Osteoblast (primary cell): ENCODE data around the gene PXMP4. TPM values are rescaled to one million over a fixed set of nuclear protein-coding genes. Genes with fewer than 3 reads are reported as not detected.

ENCODE experiments used
- DNase-seq: peaks from one replicate; pipeline ENCODE4 v3.0.0; 2011; ENCODE audit warnings: low spot score, mixed read lengths; ENCODE audit not compliant: insufficient read length; ENCODE audit errors: missing footprints
- H2AFZ ChIP-seq: 2 replicates; pipeline ENCODE4 v1.6.0; 2011; ENCODE audit warnings: mild to moderate bottlenecking, low read length
- H3K27ac ChIP-seq: 2 replicates; pipeline ENCODE4 v1.5.1; 2011; ENCODE audit warnings: mild to moderate bottlenecking, low read depth, low read length, moderate library complexity
- H3K27me3 ChIP-seq: 2 replicates; pipeline ENCODE4 v1.6.0; 2012; ENCODE audit warnings: mild to moderate bottlenecking, control low read depth, inconsistent platforms, low read length, moderate library complexity; ENCODE audit not compliant: insufficient read depth
- H3K36me3 ChIP-seq: 2 replicates; pipeline ENCODE4 v1.5.1; 2011; ENCODE audit warnings: mild to moderate bottlenecking, low read length, control low read depth, moderate library complexity; ENCODE audit not compliant: insufficient read depth
- H3K4me1 ChIP-seq: 2 replicates; pipeline ENCODE4 v1.5.1; 2011; ENCODE audit warnings: mild to moderate bottlenecking, low read length, control low read depth, moderate library complexity; ENCODE audit not compliant: insufficient read depth
- H3K4me2 ChIP-seq: 2 replicates; pipeline ENCODE4 v1.6.0; 2011; ENCODE audit warnings: mild to moderate bottlenecking, low read length; ENCODE audit not compliant: insufficient read depth
- H3K4me3 ChIP-seq: fragments of 200-600 bp; sonication (generic); 3 replicates; pipeline ENCODE4 v1.5.1; 2012; ENCODE audit warnings: mild to moderate bottlenecking, low read length, inconsistent platforms; ENCODE audit not compliant: insufficient read depth
- H3K79me2 ChIP-seq: 2 replicates; pipeline ENCODE4 v1.6.0; 2012; ENCODE audit warnings: mild to moderate bottlenecking, low read length, control low read depth, inconsistent platforms; ENCODE audit not compliant: insufficient read depth
- H3K9me3 ChIP-seq: 2 replicates; pipeline ENCODE4 v1.5.1; 2011; ENCODE audit warnings: low read depth, low read length, control low read depth
- H4K20me1 ChIP-seq: 2 replicates; pipeline ENCODE4 v1.6.0; 2012; ENCODE audit warnings: mild to moderate bottlenecking, low read length, control low read depth; ENCODE audit not compliant: insufficient read depth
- CTCF ChIP-seq: IDR thresholded peaks from 2 replicates; pipeline ENCODE4 v1.5.1; 2011; ENCODE audit warnings: mild to moderate bottlenecking, low read depth, low read length, moderate library complexity; ENCODE audit errors: extremely low read depth
- total RNA-seq: library from RNA; depleted of rRNA; stranded (reverse); fragments of >200 nt; gene quantifications from 2 replicates; pipeline ENCODE4 v1.2.3, GENCODE V29; 2012

The PXMP4 gene
- total RNA-seq, 1 donor, result 5.1 TPM

- Histone ChIP-seq H4K20me1 (peaks cover 3% of the 10 kb centered on the region), H3K27me3 (no peaks in the 10 kb centered on the region), H3K79me2 (no peaks in the 10 kb centered on the region), H3K4me3 (no peak overlapping the region), H3K36me3 (peaks cover 5% of the 10 kb centered on the region), H3K4me1 (peaks cover 5% of the 10 kb centered on the region), H3K27ac (no peak overlapping the region), H3K9me3 (no peaks in the 10 kb centered on the region), H2AFZ (no peak overlapping the region), H3K4me2 (no peak overlapping the region)
- no peak for TF ChIP-seq CTCF
- peak; percentile 75 for DNase-seq
These were observed 63.1 kb downstream of the PXMP4 start for GRCh38 chr20:33656783-33657703.

DNA sequence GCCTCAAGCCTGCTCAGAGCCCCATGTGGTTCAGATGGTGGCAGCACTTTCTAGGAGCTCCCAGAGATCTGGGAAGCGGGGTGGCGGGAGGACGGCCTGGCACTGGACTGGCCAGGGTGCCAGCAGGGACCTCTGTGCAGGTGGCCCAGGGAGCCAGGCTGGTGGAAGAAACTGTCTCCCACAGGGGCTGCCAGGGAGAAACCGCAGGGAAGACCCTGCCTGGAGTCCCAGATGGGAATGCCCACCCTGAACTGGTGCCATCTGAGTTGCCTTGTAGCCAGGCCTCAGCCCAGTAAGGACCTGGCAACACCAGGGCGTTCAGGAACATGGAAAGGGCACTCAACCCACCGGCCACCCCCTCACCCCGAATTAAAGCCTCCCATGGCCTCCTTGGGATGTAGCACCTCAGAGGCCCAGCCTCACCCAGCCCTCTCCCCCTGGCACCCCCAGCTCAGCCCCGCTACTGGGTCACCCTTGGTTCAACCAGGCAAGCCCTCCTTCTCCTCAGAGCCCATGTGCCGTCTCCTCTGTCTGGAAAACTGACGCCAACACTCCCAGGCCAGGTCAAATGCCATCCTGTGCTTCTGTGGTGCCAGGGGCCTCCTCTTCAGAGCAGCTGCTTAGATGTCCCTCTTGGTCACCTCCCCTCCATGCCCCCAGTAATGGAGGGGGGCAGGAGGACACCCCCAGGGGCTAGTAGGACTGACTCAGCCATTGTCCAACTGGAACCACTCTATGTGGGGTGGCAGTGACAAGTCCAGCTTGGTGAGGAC is 63.9 kb downstream of the PXMP4 start:
- DNase-seq, result peak; percentile 58
- H3K27me3 ChIP-seq, result peaks cover 2% of the 10 kb centered on the region
- H3K9me3 ChIP-seq, result no peaks in the 10 kb centered on the region
- no peak for TF ChIP-seq CTCF
- H3K4me1 ChIP-seq, result peaks cover 5% of the 10 kb centered on the region
- no peak overlapping the region for H2AFZ ChIP-seq
- H4K20me1 ChIP-seq, result peaks cover 3% of the 10 kb centered on the region
- no peaks in the 10 kb centered on the region for H3K79me2 ChIP-seq
- H3K4me2 ChIP-seq, result no peak overlapping the region
- no peak overlapping the region for H3K27ac ChIP-seq
- H3K4me3 ChIP-seq, result no peak overlapping the region
- peaks cover 5% of the 10 kb centered on the region for H3K36me3 ChIP-seq

- Histone ChIP-seq H3K27me3 (peaks cover 6% of the 10 kb centered on the region), H3K9me3 (no peaks in the 10 kb centered on the region), H4K20me1 (peaks cover 3% of the 10 kb centered on the region), H2AFZ (no peak overlapping the region), H3K36me3 (peaks cover 5% of the 10 kb centered on the region), H3K4me1 (peaks cover 5% of the 10 kb centered on the region), H3K27ac (no peak overlapping the region), H3K4me2 (no peak overlapping the region), H3K79me2 (no peaks in the 10 kb centered on the region), H3K4me3 (no peak overlapping the region)
- DNase-seq, result peak; percentile 64
- TF ChIP-seq CTCF, result no peak
These were observed 64.9 kb downstream of the PXMP4 start for GRCh38 chr20:33655164-33655563.

GRCh38 chr20:33654680-33655161 is 65.4 kb downstream of the PXMP4 start:
- Histone ChIP-seq H3K27me3 (peaks cover 6% of the 10 kb centered on the region), H3K79me2 (no peaks in the 10 kb centered on the region), H3K27ac (no peak overlapping the region), H3K4me3 (no peak overlapping the region), H3K9me3 (no peaks in the 10 kb centered on the region), H3K4me2 (no peak overlapping the region), H4K20me1 (peaks cover 3% of the 10 kb centered on the region), H3K4me1 (peaks cover 5% of the 10 kb centered on the region), H2AFZ (no peak overlapping the region), H3K36me3 (peaks cover 5% of the 10 kb centered on the region)
- no peak for TF ChIP-seq CTCF
- peak; percentile 25 for DNase-seq
